NCI-H187 (cell line): ENCODE data around the gene ULK2.

Experiments used
- DNase-seq, 2 experiments: peaks; one replicate each; lab custom pipeline; 2025; lab: John Stamatoyannopoulos, UW

The ULK2 gene

GRCh38 chr17:19747159-19747719 lies 120.5 kb downstream of the ULK2 start:
- no peak for DNase-seq

GRCh38 chr17:19746517-19746916 lies 121.2 kb downstream of the ULK2 start:
- DNase-seq: no peak

GRCh38 chr17:19744922-19745757 lies 122.6 kb downstream of the ULK2 start:
- DNase-seq: peak; percentile 7 to 13

GRCh38 chr17:19744492-19744891 lies 123.2 kb downstream of the ULK2 start:
- no peak for DNase-seq

GRCh38 chr17:19743101-19744100 lies 124.3 kb downstream of the ULK2 start:
- no peak for DNase-seq

GRCh38 chr17:19742495-19742894 lies 125.2 kb downstream of the ULK2 start:
- no peak for DNase-seq

GRCh38 chr17:19741832-19742457 lies 125.8 kb downstream of the ULK2 start:
- no peak for DNase-seq

- no peak for DNase-seq
These were observed 126.8 kb downstream of the ULK2 start for GRCh38 chr17:19740933-19741332.

- DNase-seq: no peak
These were observed 128.2 kb downstream of the ULK2 start for GRCh38 chr17:19739241-19740201.

GRCh38 chr17:19738757-19739156 lies 129.0 kb downstream of the ULK2 start:
- no peak for DNase-seq

- no peak for DNase-seq
These were observed 129.7 kb downstream of the ULK2 start for GRCh38 chr17:19738073-19738449.

GRCh38 chr17:19737305-19738072 lies 130.2 kb downstream of the ULK2 start:
- no peak for DNase-seq

- no peak for DNase-seq
These were observed 131.7 kb downstream of the ULK2 start for GRCh38 chr17:19736071-19736470.

- DNase-seq: no peak
These were observed 133.7 kb downstream of the ULK2 start for GRCh38 chr17:19733953-19734526.

GRCh38 chr17:19731626-19732025 lies 136.1 kb downstream of the ULK2 start:
- DNase-seq: no peak

- DNase-seq: no peak
These were observed 136.9 kb downstream of the ULK2 start for GRCh38 chr17:19730843-19731242.

- no peak for DNase-seq
These were observed 137.8 kb downstream of the ULK2 start for GRCh38 chr17:19729900-19730299.

- DNase-seq: peak in 1 of 2 experiments; percentile 42
These were observed 139.6 kb downstream of the ULK2 start for GRCh38 chr17:19728084-19728495.

- no peak for DNase-seq
These were observed 140.1 kb downstream of the ULK2 start for GRCh38 chr17:19727501-19728078.
